DOHH2 (cell line): ENCODE measurements around the gene DLGAP3.

ENCODE experiments used
- CTCF ChIP-seq: fragments of 200-600 bp; sonication (generic); IDR thresholded peaks from one replicate; pipeline ENCODE4 v1.5.1; 2014; ENCODE audit warnings: antibody characterized with exemption, mild to moderate bottlenecking, low read depth, low read length; ENCODE audit not compliant: poor library complexity, severe bottlenecking
- EZH2phosphoT487 ChIP-seq: fragments of 200-600 bp; sonication (generic); IDR thresholded peaks from 2 replicates; pipeline ENCODE4 v1.6.1; 2017; ENCODE audit warnings: borderline replicate concordance, mild to moderate bottlenecking, antibody characterized with exemption, low read length, moderate library complexity, mixed read lengths

GRCh38 chr1:34905098-34905459 lies 24.4 kb downstream of the DLGAP3 start:
- TF ChIP-seq CTCF (no peak), EZH2phosphoT487 (no peak)
